Activated T-cell treated with anti-CD3 and anti-CD28 coated beads, Interleukin-2, amount 50 U/mL, for 24 hours (primary cell): Measurements from ENCODE around the gene PITX1.
"Not testable (repeated sequence)": the region's sequence is repeated elsewhere in the genome, so short reads cannot be mapped to it uniquely, and the experiment has no call there.

Source experiments
- DNase-seq: peaks from one replicate; pipeline ENCODE4 v3.0.0-alpha.2; 2020
- H3K27ac Mint-ChIP-seq: 2 replicates; pipeline ENCODE4 v1.8.0; 2020; ENCODE audit warnings: mild to moderate bottlenecking, mixed read lengths
- H3K27me3 Mint-ChIP-seq: 2 replicates; pipeline ENCODE4 v1.8.0; 2020; ENCODE audit warnings: mixed read lengths
- H3K36me3 Mint-ChIP-seq: 2 replicates; pipeline ENCODE4 v1.8.0; 2020; ENCODE audit warnings: low read depth, mixed read lengths
- H3K4me1 Mint-ChIP-seq: 2 replicates; pipeline ENCODE4 v1.8.0; 2020; ENCODE audit warnings: low read depth, mixed read lengths
- H3K4me3 Mint-ChIP-seq: 2 replicates; pipeline ENCODE4 v1.8.0; 2020; ENCODE audit warnings: mild to moderate bottlenecking, moderate library complexity, mixed read lengths
- H3K9me3 Mint-ChIP-seq: 2 replicates; pipeline ENCODE4 v1.8.0; 2020; ENCODE audit warnings: mixed read lengths

Gene PITX1

DNA sequence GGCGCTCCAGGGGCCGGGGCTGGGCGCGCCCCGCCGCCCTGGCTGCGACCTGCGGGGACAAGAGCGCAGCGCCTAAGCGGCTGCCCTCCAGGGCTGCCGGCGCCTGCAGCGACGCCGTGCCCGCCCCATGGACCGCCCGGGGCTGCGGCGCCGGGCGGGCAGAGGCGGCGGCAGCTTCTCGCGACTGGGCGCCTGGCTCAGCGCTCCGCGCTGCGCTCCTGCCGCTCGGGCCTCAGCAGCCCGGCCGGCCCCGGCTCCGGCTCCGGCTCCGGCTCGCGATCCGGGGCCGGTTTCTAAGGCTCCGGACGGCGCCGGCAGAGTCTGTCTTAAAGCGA lies at the start of gene PITX1:
PITX1 (minus strand) TSS at position 328 of the 335 bp plus-strand sequence. CDS start 347 bp downstream, outside the sequence.
- H3K36me3 Mint-ChIP-seq, result no peaks in the 10 kb centered on the region
- H3K9me3 Mint-ChIP-seq, result no peaks in the 10 kb centered on the region
- peaks cover 41% of the 10 kb centered on the region for H3K4me1 Mint-ChIP-seq
- DNase-seq, result no peak
- peak within 1 kb of the TSS; percentile 73 for H3K4me3 Mint-ChIP-seq
- no peak within 1 kb of the TSS for H3K27ac Mint-ChIP-seq
- H3K27me3 Mint-ChIP-seq, result peaks cover 89% of the 10 kb centered on the region

GRCh38 chr5:135083334-135083733 lies 49.3 kb upstream of the PITX1 start:
- H3K9me3 Mint-ChIP-seq, result peaks cover 13% of the 10 kb centered on the region
- H3K27ac Mint-ChIP-seq, H3K36me3 Mint-ChIP-seq, H3K4me3 Mint-ChIP-seq, H3K4me1 Mint-ChIP-seq, DNase-seq: not testable (repeated sequence)
- peaks cover 32% of the 10 kb centered on the region for H3K27me3 Mint-ChIP-seq

GRCh38 chr5:135081240-135081639 lies 47.2 kb upstream of the PITX1 start:
- no peak overlapping the region for H3K27ac Mint-ChIP-seq
- H3K9me3 Mint-ChIP-seq, result peaks cover 13% of the 10 kb centered on the region
- DNase-seq, result no peak
- H3K4me3 Mint-ChIP-seq, result no peak overlapping the region
- no peaks in the 10 kb centered on the region for H3K36me3 Mint-ChIP-seq
- no peaks in the 10 kb centered on the region for H3K4me1 Mint-ChIP-seq
- H3K27me3 Mint-ChIP-seq, result peaks cover 22% of the 10 kb centered on the region

- Mint-ChIP-seq H3K27me3 (peaks cover 19% of the 10 kb centered on the region), H3K36me3 (no peaks in the 10 kb centered on the region), H3K4me1 (no peaks in the 10 kb centered on the region), H3K9me3 (peaks cover 13% of the 10 kb centered on the region), H3K4me3 (no peak overlapping the region), H3K27ac (no peak overlapping the region)
- DNase-seq, result peak; percentile 11
These were observed 45.7 kb upstream of the PITX1 start for GRCh38 chr5:135079760-135080159.

DNA sequence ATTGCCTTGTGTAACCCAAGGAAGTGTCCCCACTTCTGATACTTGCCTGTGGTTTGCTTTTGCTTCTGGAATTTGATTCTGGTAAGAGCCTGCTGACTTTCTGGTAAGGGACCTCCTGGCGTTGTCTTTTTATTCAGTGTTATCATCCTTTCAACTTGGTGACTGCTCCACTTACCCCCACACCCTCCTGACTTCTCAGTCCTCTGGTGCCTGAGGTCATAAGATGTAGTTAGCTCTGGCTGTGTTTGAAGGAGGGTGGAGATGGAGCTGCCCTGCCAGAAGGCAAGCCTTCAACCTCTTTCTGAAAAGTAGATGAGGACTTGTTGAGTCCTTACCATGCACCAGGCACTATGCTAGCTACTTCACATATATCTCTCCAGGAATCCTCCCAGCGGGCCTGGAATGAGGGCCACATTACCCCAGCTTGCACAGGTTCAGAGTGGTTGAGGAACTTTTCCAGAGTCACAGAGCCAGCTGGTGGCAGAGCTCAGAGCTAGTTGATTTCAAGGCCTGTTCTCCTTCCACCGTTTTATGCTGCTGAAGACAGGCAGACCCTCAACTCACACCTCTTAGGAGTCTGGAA lies 45.2 kb upstream of the PITX1 start:
- H3K4me3 Mint-ChIP-seq, result no peak overlapping the region

DNA sequence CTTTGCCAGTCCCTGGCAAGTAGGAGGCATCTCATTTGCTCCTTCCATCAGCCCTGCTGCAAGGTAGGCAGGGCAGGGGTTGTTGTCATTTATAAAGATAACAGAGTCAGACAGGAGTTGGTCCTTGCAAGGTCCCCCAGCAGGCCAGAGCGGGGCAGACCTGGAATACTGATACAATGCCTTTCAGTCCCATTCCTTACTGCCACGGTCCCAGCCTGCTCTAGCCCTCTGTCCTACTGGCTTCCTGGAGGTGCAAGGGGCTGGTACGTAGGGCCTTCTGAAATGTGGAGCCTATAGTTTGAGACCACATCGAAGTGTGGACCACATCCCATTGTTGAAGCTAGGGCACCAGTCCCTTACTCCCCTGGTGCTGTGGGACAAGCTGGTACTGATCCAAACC lies 42.8 kb upstream of the PITX1 start:
- Mint-ChIP-seq H3K27ac (no peak overlapping the region), H3K9me3 (peaks cover 9% of the 10 kb centered on the region), H3K4me1 (no peaks in the 10 kb centered on the region), H3K27me3 (peaks cover 7% of the 10 kb centered on the region), H3K4me3 (no peak overlapping the region), H3K36me3 (no peaks in the 10 kb centered on the region)
- no peak for DNase-seq

More for the DNA sequence above, 45.2 kb upstream of the PITX1 start:
- H3K27ac Mint-ChIP-seq, result no peak overlapping the region
- H3K9me3 Mint-ChIP-seq, result peaks cover 13% of the 10 kb centered on the region
- no peaks in the 10 kb centered on the region for H3K36me3 Mint-ChIP-seq
- H3K27me3 Mint-ChIP-seq, result peaks cover 17% of the 10 kb centered on the region
- peak; percentile 8 for DNase-seq
- H3K4me1 Mint-ChIP-seq, result no peaks in the 10 kb centered on the region

DNA sequence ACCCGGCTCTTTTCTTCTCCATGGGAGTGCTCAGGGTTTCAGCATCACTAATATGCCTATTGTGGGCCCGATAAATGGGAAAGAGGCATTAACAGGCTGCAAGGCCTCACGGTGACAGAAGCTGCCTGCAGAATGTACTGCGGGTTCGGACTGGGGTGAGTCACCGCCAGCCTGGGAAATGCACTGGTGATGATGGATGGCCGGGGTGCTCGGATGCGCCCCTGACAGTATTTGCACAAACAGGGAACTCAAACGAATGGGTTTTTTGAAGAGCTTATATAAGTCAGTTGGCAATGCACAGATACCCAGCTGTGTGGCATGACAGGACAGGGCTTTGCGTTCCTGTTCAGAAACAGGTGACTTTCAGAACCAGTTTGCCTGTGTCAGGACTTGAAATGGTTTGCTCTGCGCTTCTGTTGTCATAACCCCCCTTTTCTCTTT lies 42.0 kb upstream of the PITX1 start:
- Mint-ChIP-seq H3K4me1 (no peaks in the 10 kb centered on the region), H3K27ac (no peak overlapping the region), H3K4me3 (no peak overlapping the region), H3K9me3 (peaks cover 2% of the 10 kb centered on the region), H3K36me3 (no peaks in the 10 kb centered on the region), H3K27me3 (peaks cover 5% of the 10 kb centered on the region)
- peak; percentile 8 for DNase-seq

DNA sequence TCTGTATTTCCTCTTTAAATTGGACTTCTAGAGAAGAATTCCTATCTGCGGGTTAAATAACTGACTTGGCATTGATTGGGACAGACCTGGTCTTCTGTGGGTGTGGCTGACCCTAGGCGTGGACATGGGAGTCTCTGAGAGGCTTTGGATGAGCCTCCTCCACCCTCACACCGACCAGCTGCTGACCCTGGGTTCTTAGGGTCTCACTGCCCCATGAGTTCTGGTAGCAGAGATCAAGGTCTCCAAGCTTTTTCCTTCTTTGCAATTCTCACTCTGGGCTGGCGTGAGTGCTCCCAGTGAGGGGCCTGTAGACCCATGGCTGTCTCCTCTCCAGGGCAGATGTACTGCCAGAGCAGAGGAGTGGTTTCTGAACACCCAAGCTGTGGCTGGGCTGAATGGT lies 41.6 kb upstream of the PITX1 start:
- Mint-ChIP-seq H3K27ac (no peak overlapping the region), H3K27me3 (peaks cover 5% of the 10 kb centered on the region), H3K4me3 (no peak overlapping the region), H3K9me3 (no peaks in the 10 kb centered on the region), H3K36me3 (no peaks in the 10 kb centered on the region), H3K4me1 (no peaks in the 10 kb centered on the region)
- peak; percentile 8 for DNase-seq

DNA sequence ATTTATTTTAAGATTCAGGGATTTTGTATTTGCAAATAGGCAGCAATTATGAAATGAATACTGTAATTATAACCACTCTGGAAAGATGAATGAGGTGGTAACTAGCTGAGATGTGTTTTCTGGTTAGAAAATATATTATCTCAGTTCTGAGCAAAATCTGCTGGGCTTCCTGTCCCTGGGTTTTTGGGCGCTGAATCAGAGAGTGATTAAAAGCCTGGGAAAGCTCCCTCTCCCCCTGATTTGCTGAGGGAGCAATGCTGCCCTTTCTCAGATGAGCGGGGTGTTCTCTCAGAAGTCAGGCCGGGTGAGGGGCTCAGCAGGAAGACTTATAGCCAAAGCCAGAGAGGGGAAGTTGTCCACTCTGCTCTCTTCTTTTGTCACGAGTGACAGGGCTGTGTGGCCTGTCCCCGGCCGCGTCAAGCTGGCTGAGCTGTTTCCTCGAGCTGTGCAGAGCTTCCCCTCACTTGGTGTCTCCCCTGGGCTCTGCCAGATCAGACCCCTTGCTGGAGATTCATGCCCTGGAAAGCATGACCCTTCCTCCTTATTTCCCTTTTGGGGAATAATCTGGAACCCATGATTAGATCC lies 39.8 kb upstream of the PITX1 start:
- no peak overlapping the region for H3K27ac Mint-ChIP-seq
- H3K9me3 Mint-ChIP-seq, result no peaks in the 10 kb centered on the region
- H3K36me3 Mint-ChIP-seq, result no peaks in the 10 kb centered on the region
- DNase-seq, result peak; percentile 9
- H3K4me3 Mint-ChIP-seq, result no peak overlapping the region
- peaks cover 8% of the 10 kb centered on the region for H3K27me3 Mint-ChIP-seq
- no peaks in the 10 kb centered on the region for H3K4me1 Mint-ChIP-seq

GRCh38 chr5:135072387-135073281 lies 38.6 kb upstream of the PITX1 start:
- H3K9me3 Mint-ChIP-seq, result no peaks in the 10 kb centered on the region
- peaks cover 6% of the 10 kb centered on the region for H3K27me3 Mint-ChIP-seq
- no peak overlapping the region for H3K4me3 Mint-ChIP-seq
- peak; percentile 24 for DNase-seq
- no peaks in the 10 kb centered on the region for H3K36me3 Mint-ChIP-seq
- no peak overlapping the region for H3K27ac Mint-ChIP-seq
- H3K4me1 Mint-ChIP-seq, result no peaks in the 10 kb centered on the region

DNA sequence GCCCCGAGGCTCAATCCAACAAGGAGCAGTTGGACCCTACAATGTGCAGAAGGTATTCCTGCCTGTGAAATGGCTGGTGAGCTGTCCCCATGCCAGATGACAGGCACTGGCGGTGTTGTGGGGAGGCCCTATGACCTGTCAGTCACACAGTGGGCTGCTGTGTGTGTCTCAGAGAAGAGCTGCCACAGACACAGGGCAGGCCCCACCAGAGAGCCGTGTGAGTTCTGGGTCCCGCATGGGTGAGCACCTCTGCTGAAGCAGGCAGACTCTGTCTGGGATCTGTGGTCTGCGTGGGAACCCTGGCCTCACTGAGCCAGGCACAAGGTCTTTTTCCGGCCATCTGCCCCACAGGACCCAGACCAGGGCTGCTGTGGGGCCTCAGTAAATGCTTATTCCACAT lies 37.3 kb upstream of the PITX1 start:
- DNase-seq, result no peak
- Mint-ChIP-seq H3K27me3 (peaks cover 3% of the 10 kb centered on the region), H3K27ac (no peak overlapping the region)

DNA sequence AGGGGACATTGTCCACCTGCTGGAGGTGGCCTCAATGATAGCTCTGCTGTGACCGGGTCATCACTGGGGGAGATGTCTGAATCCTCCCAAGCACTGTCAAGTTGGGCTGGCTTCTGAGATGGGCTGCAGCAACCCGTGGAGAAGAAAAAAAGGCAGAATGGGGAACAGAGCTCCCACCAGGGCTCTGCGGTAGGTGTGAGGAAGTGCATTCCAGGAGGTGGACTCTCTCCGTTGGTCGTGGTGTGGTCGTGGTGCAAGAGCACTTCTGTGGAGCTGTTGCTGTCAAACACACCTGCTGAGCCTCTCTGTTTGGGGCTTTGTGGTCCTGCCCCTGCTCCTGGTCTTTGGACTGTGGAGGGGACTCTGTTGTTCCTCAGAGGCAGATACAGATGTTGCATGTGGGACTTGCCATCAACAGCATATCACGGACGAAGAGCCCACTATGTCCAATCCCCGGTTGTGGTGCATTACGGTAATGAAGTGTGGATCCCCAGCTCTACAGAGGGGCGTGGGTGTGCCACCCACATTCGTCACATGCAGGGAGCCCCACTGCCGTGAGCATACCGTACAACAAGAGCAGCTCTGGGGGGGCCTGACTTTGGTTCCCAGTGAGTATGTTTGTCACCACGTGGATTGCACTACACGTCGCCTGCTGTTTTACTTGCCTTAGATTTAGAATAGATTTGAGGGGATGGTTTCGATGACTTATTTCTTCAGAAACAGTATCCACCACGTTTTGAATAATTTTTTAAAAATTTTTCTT lies 36.0 kb upstream of the PITX1 start:
- H3K27me3 Mint-ChIP-seq, result peaks cover 8% of the 10 kb centered on the region
- no peaks in the 10 kb centered on the region for H3K4me1 Mint-ChIP-seq
- DNase-seq, result peak; percentile 8
- no peak overlapping the region for H3K4me3 Mint-ChIP-seq
- no peaks in the 10 kb centered on the region for H3K9me3 Mint-ChIP-seq
- H3K27ac Mint-ChIP-seq, result no peak overlapping the region
- H3K36me3 Mint-ChIP-seq, result no peaks in the 10 kb centered on the region

More for the DNA sequence above, 37.3 kb upstream of the PITX1 start:
- no peaks in the 10 kb centered on the region for H3K4me1 Mint-ChIP-seq
- H3K36me3 Mint-ChIP-seq, result no peaks in the 10 kb centered on the region
- no peak overlapping the region for H3K4me3 Mint-ChIP-seq
- H3K9me3 Mint-ChIP-seq, result no peaks in the 10 kb centered on the region

DNA sequence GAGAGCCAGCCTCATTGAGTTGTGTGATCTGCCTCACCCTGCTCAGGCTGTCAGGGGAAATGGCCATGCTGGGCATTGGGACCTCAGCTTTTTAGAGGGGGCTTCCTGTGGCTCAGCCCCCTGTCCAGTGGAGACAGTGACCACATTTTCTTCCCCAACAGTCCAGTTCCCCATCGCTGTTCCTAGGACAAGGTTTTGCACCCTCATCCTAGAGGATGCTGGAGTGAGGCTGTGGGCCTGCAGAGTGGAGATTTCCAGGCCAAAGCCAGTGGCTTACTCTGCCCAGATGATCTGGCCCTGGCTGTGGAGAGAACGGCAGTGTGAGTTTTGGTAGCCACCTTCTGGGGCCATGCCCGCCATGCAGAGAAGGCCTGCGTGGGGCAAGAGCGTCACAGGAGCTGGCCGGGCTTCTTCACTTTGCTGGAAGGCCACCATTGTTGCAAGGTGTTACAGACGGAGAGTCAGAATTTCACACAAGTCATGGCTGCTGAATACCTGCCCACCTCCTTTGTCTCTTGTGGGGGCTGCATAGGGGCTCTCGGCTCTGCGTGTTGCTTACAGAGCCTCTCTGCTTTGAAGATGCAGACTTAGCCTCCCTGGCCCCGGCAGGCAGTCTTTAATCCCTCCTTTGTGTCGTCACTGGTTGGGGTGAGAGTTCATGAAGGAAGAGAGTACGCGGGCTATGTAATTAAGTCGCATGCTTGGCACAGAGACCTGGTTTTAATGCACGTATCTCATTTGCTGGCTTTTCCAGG lies 35.2 kb upstream of the PITX1 start:
- H3K4me1 Mint-ChIP-seq, result no peaks in the 10 kb centered on the region
- H3K4me3 Mint-ChIP-seq, result no peak overlapping the region
- DNase-seq, result peak; percentile 9
- H3K36me3 Mint-ChIP-seq, result no peaks in the 10 kb centered on the region
- H3K27ac Mint-ChIP-seq, result no peak overlapping the region
- peaks cover 12% of the 10 kb centered on the region for H3K27me3 Mint-ChIP-seq
- no peaks in the 10 kb centered on the region for H3K9me3 Mint-ChIP-seq

DNA sequence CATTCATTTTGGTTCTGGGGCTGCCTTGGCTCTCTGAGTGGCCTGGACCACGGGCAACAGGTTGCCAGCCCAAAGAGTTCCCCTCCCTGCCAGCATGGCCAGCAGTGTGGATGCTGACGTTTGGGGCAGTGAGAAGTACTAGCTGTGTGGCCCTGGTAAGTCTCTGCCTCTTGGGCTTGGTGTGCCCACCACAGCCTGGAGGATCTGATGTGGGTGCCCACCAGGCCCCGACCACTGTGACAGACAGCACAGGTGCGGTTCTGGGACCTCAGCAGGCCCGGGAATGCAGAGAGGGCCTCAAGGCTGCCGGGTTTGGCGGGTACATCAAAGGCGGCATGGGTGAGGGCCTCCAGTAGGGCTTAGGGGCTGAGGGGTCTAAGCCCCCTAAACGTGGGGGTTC lies 33.6 kb upstream of the PITX1 start:
- Mint-ChIP-seq H3K4me3 (no peak overlapping the region), H3K27ac (no peak overlapping the region), H3K9me3 (no peaks in the 10 kb centered on the region), H3K36me3 (no peaks in the 10 kb centered on the region), H3K4me1 (no peaks in the 10 kb centered on the region), H3K27me3 (peaks cover 14% of the 10 kb centered on the region)
- DNase-seq, result no peak
